Stimulated activated CD4-positive, alpha-beta T cell treated with anti-CD3 and anti-CD28 coated beads, Interleukin-2, amount 100 ng/mL, for 24 hours (primary cell): Measurements from ENCODE around the gene LENG8.
"Not testable (repeated sequence)": the region's sequence is repeated elsewhere in the genome, so short reads cannot be mapped to it uniquely, and the experiment has no call there.

Experiments used
- DNase-seq, 2 donors: peaks; one replicate each; pipeline ENCODE4 v3.0.0-alpha.2; 2020

Gene LENG8

DNA sequence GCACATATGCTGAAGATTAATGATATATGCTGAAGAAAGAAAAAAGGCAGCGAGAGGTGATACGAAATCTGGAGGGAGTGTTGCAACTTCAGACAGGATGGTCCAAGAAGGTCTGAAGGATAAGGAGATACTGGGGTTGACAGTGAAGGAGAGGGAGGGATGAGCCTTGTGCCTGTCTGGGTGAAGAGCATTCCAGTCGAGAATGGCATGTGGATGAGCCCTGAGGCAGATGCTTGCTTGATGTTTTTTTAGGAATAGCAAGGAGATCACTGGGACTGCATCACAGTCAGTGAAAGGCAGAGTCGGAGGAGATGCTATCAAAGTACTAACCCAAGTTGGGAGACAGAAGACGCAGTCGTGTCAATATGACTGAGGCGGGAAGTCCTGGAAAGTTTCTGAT is 40.3 kb downstream of the LENG8 start:
- DNase-seq: no peak

- no peak for DNase-seq
Observed at GRCh38 chr19:54489766-54490165, 40.8 kb downstream of the LENG8 start.

GRCh38 chr19:54492568-54492967 is 43.6 kb downstream of the LENG8 start:
- DNase-seq: no peak

- not testable (repeated sequence) for DNase-seq
Observed at GRCh38 chr19:54493056-54493455, 44.1 kb downstream of the LENG8 start.

DNA sequence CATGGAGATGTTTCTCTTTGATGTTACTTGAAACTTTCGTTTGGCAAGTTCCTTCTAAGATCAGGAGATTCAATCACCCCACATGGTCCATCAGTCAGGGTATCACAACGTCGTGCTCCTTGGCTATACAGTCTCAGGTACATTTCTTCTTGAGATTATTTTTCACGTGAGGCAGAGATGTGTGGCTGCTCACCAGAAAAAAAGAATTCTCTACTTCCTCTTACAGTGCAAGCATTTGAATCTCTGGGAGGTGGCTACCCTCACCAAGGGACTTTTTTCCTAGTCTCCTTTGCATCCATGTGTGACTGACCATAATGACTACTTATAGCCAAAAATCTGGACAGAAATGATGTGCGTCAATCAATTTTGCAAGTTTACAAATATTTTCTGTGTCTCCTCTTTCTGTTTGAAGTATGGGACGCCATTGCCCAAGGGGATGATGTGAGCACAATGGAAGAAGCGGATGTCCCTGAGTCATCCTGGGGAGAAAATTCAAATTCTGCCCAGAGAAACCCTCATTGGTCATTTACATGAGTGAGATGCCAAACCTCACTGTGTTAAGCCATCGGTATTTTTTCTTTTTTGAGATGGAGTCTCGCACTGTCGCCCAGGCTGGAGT is 45.1 kb downstream of the LENG8 start:
- no peak for DNase-seq

DNA sequence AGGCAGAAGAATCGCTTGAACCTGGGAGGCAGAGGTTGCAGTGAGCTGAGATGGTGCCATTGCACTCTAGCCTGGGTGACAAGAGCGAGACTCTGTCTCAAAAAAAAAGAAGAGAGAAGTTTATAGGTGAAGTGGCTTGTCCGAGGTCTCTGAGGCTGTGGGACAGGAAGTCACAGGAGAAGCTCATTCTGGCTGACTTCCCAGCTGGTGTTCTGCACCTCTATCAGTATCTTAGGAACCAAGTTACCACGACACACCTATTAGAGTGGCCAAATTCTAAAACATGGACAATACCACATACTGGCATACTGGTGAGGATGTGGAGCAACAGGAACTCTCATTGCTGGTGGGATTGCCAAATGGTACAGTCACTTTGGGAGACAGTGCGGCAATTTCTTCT is 46.3 kb downstream of the LENG8 start:
- DNase-seq: not testable (repeated sequence)

DNA sequence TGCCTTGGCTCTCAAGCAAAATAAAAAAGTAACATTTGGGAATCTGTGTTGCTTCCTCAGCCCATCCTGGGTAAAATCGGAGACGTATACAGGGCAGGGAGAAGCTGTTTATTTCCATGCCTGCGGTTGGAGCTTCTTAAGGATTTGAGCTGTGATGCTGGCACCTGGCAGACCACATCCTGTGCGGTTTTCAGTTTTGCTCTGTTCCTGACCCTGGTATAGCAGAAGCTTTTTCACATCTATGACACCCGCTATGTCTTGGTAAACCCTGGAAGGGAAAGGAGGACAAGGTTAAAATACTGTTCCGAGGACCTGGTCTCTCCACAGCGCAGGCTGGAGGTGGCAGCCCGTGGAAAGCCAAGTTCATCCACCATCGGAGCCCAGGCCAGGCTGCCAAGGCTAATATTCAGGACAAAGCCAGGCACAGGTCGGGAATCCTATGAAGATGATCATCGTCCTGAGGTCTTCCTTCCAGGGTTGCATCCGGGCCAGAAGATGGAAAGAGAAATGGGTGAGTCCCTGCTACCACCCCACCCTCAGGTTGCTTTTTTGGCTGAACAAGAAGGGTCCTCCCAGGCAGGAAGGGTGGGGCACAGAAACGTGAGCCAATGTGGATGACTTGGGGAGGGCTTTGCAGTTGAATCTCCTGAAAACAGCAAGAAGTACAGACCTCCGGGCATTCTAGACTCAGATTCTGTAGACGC is 48.9 kb downstream of the LENG8 start:
- DNase-seq: not testable (repeated sequence)

DNA sequence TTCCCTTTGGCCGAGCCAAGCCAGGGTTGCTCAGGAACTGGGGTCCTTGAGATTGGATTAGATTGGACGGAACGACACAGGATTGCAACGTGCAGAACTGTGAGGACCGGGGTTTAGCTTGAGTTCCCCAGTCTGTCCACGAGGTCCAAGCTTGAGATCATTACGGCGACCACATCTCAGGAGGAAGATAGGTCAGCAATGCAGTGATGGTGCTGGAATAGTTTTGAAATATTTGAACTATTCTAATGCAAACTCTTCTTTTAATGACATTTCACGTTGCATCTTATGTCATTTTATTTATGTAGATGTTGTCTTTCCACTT is 49.4 kb downstream of the LENG8 start:
- not testable (repeated sequence) for DNase-seq

DNA sequence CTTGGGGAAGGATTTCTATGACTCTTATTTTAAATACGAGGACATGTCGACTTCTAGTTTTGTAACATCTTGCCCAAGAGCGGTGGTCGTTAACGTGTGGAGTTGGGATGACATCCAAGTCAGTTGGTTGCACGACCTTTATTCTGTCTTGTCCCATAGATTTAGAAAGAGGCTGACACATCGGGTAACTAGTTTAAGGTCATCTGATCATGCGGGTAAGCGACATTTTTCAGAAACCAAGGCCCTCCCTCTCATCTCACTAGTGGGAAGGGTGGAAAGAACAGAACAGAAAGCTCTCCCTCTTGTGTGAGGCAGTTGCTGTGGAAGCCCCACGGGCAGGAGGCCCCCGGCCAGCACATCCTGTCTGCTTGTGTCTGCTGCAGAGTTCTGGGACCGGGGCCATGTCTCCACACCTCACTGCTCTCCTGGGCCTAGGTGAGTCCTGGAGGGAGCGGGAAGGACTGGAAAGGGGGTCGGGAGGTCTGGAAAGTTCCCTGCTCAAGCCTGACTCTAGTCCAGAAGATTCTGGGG is 53.6 kb downstream of the LENG8 start, which contains the start of gene LAIR2:
LAIR2 (plus strand) TSS at position 314 of the 531 bp plus-strand sequence; CDS start at position 402, 88 bp downstream.
- no peak for DNase-seq

DNA sequence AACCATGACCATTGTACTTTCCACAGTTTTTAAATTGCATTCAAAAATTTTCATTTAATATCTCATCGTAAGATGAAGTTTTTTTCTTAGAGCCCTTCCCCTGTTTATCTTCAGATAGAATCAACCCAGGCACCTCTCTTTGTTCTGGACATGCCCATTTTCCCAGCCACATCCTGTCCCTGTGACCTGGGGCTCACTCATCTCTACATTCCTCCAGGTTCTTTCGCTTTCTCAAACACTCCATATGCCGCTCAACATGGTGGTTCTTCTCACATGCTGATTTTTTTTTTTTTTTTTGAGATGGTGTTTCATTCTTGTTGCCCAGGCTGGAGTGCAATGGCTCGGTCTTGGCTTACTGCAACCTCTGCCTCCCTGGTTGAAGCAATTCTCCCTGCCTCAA is 56.5 kb downstream of the LENG8 start:
- DNase-seq: not testable (repeated sequence)

GRCh38 chr19:54506079-54506478 is 57.1 kb downstream of the LENG8 start:
- no peak for DNase-seq

DNA sequence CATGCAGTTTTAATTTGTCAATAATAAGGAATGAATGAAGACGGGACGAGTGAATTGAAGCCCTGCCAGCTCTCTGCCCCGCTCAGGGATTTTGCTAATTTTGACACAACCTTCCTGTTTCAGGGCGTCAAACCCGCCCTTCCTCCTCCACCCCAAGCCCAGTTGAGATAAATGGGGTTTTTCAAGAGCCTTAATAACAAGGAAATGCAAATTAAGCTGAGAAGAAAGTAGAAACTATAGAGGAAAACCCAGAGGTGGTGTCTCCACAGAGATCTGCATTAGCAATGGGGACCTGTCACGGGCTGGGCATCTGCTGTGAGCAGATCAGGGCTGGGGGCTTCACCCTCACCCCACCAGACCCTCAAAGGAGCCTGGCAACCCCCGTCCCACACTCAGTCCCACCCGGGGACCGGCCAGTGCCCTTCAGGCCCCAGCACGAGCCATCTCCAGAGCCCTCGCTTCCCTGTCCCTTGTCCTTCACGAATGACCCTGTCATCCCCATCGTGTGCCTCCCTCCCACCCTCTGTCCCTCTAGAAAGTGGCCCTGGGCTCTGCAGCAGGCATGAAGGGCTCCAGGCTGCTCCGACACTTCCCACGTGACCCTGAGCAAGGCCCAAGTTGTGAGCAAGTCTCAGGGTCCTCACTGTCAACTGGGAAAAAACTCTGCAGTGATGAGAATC is 58.2 kb downstream of the LENG8 start:
- DNase-seq: not testable (repeated sequence)

- no peak for DNase-seq
Observed at GRCh38 chr19:54507824-54508223, 58.8 kb downstream of the LENG8 start.

- DNase-seq: not testable (repeated sequence)
Observed at GRCh38 chr19:54508487-54508886, 59.5 kb downstream of the LENG8 start.

DNA sequence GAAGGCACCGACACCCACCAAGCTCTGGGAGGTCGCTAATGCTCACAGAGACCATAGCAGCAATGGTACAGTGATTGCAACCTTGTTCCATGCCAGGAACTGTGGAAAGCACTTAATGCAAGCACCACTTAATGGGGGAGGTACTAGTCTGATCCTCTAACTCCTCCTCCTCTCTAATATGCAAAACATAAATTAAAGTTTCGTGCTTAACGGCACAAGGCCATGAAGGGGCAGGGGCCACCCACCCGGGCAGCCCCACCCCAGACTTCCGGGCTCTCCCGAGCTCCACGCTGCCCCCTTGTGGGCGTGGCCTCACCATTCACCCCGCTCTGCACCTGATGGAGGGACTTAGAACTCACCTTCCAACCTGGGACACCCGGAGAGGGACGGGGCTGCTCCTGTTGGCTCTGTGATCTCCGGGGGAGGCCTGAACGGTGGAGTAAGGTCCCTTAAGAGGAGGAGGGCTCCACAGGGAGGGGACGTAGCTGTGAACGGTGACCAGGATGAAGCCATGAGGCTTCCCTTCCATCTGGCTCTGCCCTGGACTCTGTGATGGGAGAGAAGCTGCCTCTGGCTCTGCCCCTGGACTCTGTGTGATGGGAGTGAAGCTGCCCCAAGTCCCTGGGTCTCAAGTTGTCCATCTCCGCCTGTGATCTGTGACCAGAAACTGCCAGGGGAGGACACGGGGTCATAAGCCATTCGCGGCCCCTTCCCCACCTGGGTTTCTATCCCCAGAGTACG is 60.4 kb downstream of the LENG8 start:
- not testable (repeated sequence) for DNase-seq
